HG03135 (cell line): ENCODE results near the gene TNFAIP1.
"Not testable (repeated sequence)": the region's sequence is repeated elsewhere in the genome, so short reads cannot be mapped to it uniquely, and the experiment has no call there.

Experiments used
- ATAC-seq: cut with Tn5 transposase; IDR thresholded peaks from one replicate; pipeline ENCODE4 v1.9.1; 2021; ENCODE audit warnings: mild to moderate bottlenecking, moderate library complexity; ENCODE audit not compliant: unreplicated experiment

Gene TNFAIP1, protein sequence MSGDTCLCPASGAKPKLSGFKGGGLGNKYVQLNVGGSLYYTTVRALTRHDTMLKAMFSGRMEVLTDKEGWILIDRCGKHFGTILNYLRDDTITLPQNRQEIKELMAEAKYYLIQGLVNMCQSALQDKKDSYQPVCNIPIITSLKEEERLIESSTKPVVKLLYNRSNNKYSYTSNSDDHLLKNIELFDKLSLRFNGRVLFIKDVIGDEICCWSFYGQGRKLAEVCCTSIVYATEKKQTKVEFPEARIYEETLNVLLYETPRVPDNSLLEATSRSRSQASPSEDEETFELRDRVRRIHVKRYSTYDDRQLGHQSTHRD

DNA sequence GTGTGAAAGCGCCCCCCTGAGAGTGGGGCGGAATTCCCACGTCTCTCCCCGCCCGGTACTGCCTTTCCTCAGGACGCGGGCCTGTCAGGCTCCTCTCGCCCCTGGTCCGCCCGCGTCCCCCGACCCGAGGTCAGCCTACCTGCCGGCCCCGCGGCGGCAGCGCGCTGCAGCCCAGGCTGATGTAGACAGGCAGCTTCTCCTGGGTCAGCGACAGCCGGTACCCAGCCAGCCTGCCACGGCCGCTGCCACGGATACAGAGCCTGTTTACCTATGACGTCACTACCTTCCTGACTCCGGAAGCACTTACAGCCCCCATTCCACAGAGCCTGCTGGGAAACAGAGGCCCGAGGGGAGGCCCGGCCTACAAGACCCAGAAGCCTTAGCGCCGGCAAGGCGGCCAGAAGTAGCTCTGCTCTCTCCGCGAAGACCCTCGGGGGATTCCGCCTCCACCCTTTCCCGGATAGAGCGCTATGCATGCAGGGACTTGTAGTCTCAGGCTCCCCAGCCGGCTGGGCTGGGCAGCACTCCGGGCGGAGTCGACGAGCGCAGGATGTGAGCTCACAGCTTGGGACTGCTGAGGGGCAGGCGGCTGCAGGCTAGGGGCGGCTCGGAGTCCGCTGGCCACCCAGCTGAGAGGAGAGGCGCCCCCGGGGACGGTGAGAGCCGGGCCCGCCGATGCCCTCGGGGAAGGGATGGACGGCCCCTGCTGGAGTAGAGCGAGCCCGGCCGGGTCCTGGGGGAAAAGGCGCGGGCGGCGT lies at the start of gene TNFAIP1, which contains the start of gene IFT20:
TNFAIP1 (plus strand) TSS at position 561 of the 758 bp plus-strand sequence. CDS start 3,761 bp downstream, outside the sequence.
IFT20 (minus strand) TSS at position 272 of the 758 bp plus-strand sequence. CDS start 3,487 bp downstream, outside the sequence.
- ATAC-seq: peak; percentile 95

DNA sequence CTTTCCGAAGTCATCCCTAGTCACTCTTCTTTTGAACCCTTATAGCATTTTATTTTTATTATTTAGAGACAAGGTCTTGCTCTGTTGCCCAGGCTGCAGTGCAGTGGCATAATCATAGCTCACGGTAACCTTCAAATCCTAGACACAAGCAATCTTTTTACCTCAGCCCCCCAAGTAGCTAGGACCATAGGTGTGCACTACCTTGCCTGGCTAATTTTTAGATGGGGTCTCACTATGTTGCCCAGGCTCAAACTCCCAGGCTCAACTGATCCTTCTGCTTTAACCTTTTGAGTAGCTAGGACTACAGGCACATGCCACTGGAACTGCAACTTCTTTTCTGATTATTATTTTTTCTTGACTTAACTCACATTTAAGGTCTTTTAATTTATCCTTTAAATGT lies 49.6 kb upstream of the TNFAIP1 start:
- no peak for ATAC-seq

DNA sequence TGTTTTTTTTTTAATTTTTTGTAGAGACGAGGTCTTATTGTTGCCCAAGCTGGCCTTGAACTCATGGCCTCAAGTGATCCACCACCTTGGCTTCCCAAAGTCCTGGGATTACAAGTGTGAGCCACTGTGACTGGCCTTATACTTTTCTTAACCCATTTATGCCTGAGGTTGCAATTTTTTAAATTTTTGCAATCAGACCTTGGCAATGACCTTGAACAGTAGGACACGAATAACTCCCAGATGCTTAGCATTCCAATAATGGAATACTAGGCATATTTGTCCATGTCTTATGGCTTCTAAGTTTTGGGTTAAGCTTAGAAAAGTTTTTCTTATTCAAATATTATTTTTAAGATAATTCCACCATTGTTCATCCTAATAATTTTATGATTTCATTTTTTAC lies 44.9 kb upstream of the TNFAIP1 start:
- no peak for ATAC-seq

DNA sequence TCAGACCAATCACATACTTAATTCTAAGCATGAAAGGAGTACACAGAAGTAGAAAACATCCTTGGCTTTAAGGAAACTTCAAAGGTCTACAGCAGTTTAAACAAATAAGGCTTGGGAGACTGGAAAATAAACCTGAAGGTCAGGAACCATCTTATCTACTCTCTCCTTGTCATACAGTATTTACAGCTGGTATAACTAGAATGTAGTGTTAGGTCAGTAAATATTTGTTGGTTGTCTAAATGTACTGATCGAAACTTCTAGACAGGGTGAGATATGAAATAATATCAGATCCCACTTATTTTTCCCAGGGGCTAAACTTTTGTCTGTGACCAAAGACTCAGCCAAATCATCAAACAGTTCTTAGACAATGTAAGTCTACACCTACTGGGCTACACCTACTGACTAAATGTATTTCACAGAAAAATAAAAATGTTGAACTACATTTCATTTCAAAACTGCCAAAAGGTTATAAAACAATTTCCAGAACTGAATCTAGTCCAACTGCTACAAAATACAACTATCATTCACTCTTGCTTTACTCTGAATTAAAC lies 43.7 kb upstream of the TNFAIP1 start:
- ATAC-seq: no peak

DNA sequence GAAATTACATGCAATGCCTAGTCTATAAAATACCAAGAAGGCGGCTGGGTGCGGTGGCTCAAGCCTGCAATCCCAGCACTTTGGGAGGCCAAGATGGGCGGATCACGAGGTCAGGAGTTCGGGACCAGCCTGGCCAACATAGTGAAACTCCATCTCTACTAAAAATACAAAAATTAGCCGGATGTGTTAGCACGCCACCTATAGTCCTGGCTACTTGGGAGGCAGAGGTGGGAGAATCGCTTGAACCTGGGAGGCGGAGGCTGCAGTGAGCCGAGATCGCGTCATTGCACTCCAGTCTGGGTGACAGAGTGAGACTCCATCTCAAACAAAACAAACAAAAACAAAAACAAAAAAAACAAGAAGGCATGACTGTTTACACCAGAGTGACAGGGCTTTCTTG lies 42.7 kb upstream of the TNFAIP1 start:
- not testable (repeated sequence) for ATAC-seq

DNA sequence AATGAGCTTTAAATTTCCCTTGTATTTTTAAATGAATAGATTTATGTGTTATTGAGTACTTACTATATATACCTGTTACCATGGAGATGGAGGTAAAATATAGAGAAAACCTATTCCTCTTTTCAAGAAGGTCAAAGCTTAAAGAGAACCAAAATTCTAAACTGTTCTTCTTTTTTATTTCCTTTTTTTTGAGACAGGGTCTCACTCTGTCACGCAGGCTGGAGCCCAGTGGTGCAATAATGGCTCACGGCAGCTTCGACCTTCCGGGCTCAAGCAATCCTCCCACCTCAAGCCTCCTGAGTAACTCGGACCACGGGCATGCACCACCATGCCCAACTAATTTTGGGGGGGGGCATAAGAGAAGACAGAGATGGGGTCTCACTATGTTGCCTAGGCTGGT lies 41.6 kb upstream of the TNFAIP1 start:
- no peak for ATAC-seq

DNA sequence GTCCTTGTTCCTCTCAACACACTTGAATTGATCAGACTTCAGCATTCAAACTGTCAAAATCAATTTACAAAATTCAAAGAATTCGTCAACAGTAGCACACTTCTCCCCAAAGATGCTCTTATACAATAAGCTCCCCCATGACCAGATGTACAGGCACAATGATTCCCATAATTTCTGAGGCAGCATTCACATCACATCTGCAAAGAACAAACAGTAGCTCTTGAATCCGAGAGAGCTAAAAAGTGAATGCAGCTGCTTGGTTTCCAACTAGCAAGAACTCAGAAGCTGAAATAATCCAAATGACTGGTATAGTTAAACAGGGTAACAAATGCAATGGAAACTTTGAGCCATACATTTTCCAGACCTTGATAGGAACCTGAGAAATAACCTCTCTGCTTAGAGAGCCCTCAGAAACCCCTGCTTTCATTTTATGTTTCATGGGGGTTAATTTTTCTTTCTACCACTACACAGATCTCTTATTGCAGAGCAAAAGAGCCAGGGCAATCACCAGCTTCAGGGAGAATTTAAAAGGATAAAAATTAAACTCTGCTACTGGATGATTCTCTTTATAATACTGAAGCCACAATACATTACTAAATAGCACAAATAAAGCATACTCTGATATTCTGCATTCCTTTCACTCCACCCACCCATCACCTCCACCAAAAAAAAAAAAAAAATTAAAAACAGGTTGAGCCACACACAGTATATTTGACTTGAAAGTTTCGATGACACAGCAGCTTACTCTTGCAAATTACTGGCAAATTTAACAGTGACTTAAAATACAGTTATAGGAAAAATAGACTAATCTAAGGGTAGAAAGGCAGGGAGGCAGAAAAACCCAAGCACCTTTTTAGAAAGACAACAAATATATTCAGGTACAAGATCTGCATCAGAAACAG lies 39.6 kb upstream of the TNFAIP1 start:
- ATAC-seq: no peak

DNA sequence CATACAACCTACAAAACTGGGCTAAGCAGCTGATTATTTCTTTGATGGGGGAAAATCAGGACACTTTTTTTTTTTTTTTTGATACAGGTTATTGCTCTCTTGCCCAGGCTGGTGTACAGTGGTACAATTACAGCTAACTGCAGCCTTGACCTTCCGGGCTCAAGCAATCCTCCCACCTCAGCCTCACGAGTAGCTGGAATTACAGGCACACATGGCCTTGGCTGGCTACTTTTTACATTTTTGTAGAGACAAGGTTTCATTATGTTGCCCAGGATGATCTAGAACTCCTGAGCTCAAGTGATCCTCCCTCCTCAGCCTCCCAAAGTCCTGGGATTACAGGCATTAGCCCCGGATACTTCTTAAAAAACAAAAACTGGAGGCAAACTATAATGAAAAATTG lies 37.1 kb upstream of the TNFAIP1 start:
- no peak for ATAC-seq

DNA sequence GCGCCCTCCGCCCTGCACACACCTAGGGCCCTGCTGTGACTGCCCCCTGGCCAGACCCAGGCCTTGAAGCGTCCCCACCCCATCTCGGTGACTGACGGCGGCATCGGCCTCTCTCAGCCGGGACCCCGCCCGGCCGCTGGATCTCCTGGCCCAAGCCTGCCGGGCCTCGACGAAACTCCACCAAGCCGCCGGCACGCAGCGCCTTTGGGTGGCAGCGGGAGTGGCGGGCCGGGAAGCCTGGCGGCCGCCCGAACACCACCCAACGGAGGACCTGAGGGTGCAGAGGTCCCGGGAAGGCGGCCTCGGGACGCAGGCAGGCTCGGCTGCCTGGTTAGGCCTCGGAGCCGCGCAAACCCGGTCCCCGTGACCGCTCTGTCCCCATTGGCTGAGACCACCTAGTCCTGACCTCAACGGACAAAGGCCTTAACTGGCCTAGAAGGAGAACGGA lies 28.6 kb upstream of the TNFAIP1 start:
- ATAC-seq: no peak

DNA sequence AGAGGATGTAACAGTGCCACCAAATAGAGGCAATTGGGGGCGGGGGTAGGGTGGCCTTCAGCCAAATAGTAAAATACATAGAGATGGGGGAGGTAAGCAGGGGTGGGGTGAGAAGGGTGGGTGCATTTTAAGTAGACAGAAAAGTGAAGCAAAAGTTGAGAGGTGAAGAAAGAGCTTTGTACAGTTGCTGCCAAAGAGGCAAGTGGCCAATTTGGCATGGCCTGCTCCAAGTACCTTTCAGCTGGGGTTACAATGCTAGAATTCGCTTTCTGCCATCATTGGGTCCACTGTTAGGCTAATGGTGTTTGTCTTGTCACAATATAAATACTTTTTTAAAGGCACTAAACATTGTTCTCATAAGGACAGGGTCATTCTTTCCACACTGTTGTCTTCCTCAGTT lies 21.7 kb upstream of the TNFAIP1 start:
- ATAC-seq: no peak

DNA sequence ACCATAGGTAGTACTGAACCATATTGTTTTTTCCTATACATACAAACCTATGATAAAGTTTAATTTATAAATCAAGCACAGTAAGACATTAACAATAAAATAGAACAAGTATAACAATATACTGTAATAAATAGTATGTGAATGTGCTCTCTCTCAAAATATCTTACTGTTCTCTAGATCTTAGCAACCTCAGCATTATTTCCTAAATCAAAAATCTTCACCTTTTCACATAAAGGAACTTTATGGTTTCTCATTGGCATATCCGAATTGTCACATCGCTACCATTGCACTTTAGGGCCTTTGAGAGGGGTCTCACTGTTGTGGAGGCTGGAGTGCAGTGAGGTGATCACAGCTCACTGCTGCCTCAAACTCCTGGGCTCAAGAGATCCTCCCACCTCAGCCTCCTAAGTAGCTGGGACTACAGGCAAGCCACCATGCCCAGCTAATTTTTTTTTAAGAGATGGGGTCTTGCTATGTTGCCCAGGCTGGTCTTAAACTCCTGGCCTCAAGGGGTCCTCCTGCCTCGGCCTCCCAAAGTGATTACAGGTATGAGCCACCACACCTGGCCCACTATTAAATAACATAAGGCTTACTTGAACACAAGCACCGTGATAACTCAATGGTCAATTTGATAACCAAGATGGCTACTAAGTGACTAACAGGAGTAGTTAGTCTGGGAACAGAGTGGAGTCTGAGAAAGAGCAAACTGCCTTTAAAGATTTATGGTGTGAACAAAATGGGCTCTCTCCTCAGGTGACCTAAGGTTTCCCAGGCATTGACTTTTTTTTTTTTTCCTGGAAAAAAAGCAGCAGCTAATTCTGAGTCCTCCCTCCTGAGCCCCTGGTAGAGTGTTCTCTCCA lies 19.5 kb upstream of the TNFAIP1 start:
- ATAC-seq: no peak

DNA sequence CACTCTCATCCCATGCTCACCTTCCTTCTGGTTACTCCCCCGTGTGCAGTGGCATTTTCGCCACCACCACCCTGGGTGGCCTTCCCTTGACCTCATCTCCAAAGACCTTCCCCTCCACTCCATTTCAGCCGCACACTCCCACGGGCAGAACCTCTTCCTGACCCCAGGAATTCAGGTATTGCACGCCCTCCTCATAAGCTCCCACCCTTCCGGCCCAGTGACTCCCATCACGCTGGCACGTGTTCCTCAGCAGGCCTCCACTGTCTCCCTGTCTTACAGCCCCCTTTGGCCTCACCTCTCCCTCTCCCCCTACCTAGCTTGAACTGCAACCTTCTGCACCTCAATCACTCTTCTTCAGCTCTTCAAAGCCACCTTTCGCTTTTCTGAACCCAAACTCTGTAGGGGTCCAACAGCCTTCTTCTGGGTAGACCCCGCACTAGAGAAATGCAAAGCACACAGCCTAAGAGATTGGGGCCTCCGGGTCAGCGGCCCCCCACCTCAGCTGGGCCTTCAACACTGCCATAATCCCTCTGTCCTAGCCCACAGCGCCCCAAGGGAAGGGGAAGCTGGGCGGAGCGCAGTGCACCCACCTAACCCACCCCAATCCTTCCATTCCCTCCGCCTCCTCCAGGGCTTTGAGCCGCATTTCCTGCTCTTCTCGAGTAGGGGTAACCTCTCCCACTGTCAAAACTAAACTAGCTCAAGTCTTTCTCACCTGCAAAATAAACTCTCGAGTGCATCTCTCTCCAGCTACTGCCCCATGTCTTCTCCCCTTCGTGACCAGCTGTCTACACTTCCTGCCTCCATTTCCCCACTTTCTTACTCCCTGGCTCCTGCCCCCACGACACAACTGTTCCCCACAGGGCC lies 18.2 kb upstream of the TNFAIP1 start:
- no peak for ATAC-seq

DNA sequence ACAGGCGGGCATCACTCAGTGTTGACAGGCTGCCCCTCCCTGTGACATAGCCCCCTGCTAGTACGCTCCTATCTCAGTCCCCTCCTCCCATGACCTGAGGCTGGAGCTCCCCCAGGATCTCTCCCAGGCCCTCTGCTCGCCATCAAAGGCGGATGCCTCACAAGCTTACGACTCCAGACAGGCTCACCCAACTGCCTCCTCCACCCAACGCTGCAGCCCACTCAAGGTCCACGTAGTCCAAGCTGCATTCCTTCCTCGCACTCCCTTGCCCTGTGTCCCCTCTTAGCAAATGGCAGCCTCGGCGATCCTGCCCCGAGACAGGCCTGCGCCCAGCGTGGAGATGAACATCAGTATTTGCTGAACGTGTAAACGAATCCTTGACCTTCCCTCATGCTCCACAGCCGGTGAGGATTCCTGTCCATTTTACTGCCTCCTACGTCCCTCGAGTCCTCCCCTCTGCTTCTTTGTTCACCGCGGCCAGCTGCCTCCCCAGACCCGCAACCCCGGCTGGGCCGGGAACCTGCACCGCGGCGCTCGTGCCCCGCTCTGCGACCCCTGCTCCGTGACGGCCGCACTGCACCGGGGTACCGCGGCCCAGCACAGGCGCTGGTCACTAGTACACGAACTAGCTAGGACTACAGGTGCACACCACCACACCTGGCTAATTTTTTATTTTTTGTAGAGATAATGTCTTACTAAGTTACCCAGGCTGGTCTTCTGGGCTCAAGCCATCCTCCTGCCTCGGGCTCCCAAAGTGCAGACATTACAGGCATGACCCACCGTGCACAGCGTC lies 17.4 kb upstream of the TNFAIP1 start:
- ATAC-seq: peak; percentile 3

DNA sequence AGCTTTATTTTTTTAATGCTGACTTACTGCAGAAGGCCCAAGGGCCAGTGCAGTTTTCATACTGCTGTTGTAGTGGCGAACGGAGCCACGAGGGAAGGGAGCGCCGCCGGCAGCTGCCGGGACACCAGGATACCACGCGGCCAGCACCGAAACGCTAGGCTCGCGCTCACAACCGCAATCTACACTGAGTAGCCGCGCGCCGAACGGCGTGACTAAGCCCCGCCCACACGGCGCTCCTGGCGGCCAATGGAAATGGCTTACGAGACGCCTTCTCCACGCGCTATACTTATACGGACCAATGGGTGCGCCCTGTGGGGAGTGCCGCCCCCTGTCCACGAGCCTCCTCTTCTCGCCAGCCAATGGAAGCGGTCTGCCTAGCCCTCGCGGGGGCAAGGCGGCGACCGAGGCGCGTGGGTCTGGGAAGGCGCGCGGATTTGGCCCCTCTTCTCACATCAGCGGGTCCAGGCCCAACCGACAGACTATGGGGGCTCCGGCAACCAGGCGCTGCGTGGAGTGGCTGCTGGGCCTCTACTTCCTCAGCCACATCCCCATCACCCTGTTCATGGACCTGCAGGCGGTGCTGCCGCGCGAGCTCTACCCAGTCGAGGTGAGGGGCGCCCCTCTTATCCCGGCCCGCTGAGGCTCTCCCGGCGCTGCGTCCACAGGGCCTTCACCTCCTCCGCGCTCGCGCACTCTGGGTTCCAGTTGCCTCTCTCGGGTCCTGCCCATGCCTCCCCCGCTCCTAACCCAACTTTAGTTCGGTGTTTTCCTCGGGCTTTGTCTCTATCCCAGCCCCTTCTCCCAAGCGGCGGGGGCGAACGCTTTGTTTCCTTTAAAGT lies 16.6 kb upstream of the TNFAIP1 start, which contains the start of gene TMEM97:
TMEM97 (plus strand) TSS at position 442 of the 839 bp plus-strand sequence; CDS start at position 482, 40 bp downstream.
- ATAC-seq: peak; percentile 91

DNA sequence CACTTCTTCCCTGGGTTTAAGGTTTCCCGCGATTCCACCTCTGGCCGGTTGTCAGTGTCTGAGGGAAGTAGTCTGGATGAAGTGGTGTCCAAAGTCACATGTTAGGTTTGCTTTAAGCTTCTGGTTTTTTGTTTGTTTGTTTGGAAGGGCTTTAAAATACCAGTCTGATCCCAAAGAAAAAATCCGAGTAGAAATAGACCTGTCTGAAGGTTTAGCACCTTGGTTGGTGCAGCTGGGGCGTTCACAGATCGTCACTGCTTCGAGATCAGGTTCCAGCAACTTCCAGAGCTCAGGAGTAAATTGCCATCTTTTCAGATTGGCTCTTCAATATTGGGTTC lies 16.0 kb upstream of the TNFAIP1 start:
- ATAC-seq: no peak

DNA sequence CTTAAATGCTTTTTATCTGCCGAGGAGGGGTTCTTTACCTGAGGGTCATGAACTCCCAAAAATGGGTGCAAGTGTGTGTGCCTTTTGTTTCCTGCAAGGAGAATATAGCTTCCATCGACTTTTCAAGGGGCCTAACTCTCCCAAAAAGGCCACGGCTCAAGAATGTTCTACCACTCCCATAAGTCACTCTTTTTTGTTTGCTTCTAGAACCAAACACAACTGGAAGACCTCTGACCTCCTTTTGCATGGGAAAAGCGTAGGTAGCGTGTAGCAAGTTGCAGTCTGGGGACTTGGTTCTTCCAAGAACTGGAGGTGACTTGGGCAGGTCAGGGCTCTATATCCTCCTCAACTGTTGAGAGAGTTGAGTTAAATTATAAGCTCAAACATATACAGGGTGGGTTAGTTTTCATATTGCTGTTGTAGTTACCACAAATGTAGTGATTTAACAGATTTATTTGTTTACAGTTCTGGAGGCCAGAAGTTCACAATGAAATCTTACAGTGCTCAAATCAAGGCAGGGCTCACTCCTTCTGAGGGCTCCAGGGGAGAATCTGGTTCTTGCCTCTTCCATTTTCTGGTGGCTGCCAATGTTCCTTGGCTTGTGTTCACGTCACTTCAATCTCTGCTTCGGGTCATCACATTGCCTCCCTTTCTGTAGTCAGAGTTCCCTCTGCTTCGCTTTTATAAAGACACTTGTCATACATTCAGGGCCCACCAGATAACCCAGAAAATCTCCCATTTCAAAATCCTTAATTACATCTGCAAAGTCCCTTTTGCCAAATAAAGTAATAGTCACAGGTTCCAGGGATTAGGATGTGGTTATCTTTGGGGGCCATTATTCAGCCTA lies 15.1 kb upstream of the TNFAIP1 start:
- no peak for ATAC-seq
